ENCODE data around the gene P2RX7.

DNA sequence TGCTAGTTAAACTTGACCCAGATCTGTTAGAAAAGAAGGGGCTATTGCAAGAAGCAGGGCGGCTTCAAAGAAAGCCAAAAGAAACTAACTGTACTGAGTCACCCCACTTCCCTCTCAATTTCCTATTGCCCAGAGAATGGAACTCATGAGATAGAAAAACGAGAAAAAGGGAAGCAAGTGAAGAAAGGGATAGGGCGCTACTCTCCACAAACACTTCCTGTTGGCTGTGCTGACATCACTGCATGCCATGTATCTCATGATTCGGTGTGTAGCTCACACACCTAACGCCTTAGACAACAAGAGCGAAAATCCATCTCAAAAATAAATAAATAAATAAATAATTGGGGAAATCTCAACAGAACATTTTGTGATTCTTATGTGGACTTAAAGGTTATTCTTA, 64.2 kb downstream of the P2RX7 start:
- TF ChIP-seq, protein P1, sequence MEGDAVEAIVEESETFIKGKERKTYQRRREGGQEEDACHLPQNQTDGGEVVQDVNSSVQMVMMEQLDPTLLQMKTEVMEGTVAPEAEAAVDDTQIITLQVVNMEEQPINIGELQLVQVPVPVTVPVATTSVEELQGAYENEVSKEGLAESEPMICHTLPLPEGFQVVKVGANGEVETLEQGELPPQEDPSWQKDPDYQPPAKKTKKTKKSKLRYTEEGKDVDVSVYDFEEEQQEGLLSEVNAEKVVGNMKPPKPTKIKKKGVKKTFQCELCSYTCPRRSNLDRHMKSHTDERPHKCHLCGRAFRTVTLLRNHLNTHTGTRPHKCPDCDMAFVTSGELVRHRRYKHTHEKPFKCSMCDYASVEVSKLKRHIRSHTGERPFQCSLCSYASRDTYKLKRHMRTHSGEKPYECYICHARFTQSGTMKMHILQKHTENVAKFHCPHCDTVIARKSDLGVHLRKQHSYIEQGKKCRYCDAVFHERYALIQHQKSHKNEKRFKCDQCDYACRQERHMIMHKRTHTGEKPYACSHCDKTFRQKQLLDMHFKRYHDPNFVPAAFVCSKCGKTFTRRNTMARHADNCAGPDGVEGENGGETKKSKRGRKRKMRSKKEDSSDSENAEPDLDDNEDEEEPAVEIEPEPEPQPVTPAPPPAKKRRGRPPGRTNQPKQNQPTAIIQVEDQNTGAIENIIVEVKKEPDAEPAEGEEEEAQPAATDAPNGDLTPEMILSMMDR (IDR thresholded peaks at IDR 0.05; ENCODE audit: low read length): no peak
- TF ChIP-seq EZH2 (optimal IDR thresholded peaks at IDR 0.05; ENCODE audit: low read depth, low read length): no peak
- TF ChIP-seq EZH2phosphoT487 (IDR thresholded peaks at IDR 0.05; ENCODE audit: low read length): no peak
